Stimulated activated CD8-positive, alpha-beta memory T cell treated with anti-CD3 and anti-CD28 coated beads, Interleukin-7, amount 100 ng/mL, for 1 hour (primary cell): ENCODE results near the gene CDH8.
"Not testable (repeated sequence)": the region's sequence is repeated elsewhere in the genome, so short reads cannot be mapped to it uniquely, and the experiment has no call there.

Source experiments
- DNase-seq, 2 donors: peaks; one replicate each; pipeline ENCODE4 v3.0.0-alpha.2; 2020; ENCODE audit warnings: low read depth in 2 of 2

CDH8 gene

DNA sequence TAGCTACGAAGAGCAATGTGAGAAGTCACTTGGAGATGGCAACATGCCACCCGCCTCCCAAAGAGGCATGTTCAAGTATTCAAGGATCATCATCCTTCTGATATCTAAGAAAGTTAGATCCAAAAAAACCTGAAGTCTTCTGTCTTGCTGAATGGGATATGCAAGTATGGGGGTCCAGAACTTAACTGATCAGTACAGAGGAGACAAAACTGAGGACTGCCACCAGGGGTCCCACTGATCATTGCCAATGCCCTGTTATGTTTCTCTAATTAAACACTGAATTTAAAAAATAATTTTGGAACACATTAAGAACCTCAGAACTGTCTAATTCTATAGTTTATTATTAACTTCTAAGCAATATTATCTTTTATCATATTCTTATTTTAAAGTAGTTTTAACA, 99.7 kb downstream of the CDH8 start:
- no peak for DNase-seq

DNA sequence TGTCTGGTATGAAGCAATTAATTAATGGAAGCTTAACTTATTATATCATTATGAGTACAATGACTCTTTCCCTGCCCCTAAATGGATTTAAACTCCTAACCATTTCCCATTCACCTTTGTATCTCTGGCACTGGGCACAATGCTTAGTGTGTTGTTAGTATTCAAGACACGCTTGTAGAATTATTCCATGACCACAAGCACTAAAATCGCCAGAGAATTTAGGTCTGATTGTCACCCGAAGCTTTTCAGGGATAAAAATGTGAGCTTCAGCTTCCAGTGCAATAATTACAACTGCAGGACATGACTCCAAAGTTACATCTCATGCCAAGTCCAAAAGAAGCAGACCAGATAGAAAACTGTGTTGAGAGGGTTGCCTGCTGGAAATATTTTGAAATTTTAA, 101.6 kb downstream of the CDH8 start:
- no peak for DNase-seq

DNA sequence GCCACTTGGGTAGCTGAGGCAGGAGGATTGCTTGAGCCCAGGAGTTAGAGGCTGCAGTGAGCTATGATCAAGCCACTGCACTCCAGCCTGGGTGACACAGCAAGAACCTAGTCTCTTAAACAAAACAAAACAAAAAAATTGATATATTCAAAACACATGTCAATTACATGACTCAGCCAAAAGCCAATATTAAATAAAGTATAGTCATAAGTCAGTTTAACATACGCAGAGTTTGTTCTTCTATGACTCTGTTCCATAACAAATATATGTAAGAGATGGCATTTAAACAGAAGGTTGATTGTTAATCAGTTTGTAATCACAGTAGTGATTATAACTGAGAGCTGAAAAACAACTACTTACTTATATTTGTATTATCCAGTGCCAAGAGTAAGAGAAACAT, 106.5 kb downstream of the CDH8 start:
- no peak for DNase-seq

DNA sequence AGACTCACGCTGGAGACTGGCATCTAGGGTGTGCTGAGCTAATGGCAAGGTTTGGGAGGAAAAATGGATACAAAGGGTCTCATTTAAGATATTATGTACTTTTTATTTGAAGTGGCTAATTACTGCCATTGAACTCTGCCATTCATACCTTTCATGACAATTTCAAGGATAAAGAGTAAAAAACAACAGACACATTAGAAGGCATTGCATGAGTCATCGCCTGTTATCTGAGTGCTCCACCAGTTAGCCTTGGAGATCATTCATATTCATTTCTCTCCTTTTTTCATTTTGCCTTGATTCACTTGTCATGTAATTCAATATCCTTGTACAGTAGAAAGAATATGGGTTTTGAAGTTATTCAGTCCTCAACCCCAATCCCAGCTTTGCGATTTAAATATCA, 109.5 kb downstream of the CDH8 start:
- DNase-seq, result no peak

DNA sequence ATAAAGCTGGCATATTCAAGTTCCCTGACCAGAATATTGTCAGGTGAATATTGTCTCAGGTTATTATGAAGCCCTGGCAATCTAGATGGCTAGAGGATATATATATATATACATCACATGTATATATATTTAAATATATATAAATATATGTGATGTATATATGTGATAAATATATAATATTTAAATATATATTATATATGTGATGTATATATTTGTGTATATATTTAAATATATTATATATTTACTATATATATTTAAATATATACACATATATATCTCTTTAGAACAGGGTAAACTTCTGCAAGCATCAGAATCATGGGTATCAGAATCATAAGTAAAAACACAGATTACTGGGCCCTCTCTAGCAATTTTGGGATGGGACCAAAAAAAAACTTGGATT, 112.6 kb downstream of the CDH8 start:
- DNase-seq, result no peak

DNA sequence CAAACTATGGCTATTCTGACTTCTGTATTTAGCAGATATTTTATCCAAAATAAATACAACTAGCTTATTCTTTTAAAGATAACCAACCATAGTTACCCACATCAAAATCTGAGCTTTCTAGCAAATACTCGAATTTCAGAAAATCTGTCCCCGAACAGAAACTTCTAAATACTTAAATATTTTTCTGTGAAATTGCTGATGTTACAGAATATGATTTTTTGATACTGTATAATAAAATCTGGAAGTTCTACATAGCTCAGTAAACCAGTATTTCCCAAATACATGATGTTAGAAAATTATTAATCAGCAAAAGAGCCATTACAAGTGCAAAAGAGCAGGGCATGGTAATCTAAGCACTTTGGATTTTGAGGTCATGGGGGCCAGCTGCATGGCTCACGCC, 114.9 kb downstream of the CDH8 start:
- DNase-seq, result no peak

DNA sequence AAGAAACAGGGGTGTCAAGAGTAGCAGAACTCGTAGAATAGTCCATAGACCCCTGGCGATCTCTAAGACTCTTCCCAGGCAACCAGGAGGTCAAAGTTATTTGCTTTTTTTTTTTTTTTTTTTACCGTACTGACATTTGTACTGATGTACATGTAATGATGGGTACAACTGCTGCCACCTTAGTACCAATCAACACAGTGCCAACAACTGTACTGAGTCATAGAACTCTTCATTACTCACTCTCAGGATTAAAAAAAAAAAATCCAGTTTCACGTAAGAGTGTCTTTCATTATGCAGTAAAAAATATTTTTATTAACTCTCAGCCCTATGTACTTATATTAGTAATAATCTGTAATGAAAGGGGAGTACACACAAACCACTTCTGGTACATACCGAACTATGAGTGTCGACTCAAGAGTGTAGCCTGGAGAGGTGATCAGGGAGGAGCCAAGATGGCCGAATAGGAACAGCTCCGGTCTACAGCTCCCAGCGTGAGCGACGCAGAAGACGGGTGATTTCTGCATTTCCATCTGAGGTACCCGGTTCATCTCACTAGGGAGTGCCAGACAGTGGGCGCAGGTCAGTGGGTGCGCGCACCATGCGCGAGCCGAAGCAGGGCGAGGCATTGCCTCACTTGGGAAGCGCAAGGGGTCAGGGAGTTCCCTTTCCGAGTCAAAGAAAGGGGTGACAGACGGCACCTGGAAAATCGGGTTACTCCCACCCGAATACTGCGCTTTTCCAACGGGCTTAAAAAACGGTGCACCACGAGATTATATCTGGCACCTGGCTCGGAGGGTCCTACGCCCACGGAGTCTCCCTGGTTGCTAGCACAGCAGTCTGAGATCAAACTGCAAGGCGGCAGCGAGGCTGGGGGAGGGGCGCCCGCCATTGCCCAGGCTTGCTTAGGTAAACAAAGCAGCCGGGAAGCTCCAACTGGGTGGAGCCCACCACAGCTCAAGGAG, 118.1 kb downstream of the CDH8 start:
- DNase-seq, result not testable (repeated sequence)

DNA sequence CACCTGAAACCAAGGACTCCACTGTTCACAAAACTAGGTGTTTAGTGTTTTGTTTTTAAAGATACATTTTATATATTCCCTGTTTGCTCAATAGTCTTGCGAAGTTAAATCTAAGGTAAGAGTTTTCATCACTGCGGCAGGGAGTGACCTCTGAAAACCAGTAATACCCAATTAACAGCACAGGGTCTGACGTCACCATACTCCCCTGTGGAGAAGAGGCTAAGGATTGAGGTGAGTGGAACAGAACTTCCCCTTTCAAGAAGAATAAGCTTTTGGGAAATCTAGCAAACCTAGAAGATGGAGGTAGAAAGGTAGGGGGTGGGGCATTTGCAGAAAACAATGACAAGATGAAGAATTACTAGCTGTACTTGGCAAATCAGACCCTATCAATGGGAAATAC, 120.7 kb downstream of the CDH8 start:
- no peak for DNase-seq

DNA sequence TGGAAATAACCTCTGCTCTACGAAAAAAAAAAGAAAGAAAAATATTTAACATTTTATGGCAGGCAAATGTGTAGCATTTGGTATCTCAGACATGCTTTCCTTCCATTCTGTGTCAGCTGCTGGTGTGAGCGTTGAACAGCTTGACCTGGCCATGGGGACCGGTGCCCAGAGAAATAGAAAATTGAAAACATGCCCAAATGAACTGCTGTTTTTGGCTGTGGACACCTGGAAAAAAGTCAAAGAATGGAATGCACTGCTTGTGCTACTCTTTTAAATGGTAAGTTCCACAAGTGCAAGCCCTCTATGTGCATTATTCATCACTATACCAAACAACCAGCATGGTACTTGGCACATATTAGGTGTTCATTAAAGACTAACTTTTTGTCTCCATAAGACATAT, 127.2 kb downstream of the CDH8 start:
- DNase-seq, result no peak

DNA sequence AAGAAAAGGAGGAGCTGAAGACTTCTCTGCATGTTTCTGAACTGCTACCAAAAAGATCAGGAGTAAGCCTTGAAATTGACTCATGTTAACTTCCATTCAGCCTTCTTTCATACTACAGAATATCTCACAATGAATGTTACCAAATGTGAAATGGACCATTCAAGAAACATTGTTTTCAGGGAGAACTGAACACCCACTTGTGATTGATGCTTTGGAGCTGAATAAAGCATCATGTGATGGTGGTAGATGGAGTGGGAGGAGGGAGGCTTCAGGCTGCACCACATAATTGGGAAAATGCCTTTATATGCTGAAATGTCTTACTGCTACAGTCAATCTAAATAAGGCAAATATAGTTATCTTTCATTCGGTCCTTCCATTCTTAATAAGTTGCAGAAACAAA, 127.8 kb downstream of the CDH8 start:
- no peak for DNase-seq

DNA sequence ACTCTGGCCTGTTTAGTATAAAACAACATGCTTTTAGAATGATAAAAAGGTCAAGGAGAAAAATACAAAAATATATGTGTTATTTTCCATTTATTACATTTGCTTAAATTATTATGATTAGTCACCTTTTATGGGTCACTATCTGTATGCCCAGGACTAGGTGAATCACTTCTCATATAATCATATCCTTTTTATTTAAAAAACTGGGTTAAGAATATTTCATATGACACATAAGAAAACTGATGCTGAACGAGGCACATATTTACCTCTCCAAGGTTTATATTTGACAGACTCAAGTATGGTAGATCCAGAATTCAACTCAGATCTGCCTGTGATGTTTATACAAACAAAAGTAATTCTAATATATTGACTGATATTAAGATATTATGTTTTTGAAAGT, 134.5 kb downstream of the CDH8 start:
- DNase-seq, result no peak

DNA sequence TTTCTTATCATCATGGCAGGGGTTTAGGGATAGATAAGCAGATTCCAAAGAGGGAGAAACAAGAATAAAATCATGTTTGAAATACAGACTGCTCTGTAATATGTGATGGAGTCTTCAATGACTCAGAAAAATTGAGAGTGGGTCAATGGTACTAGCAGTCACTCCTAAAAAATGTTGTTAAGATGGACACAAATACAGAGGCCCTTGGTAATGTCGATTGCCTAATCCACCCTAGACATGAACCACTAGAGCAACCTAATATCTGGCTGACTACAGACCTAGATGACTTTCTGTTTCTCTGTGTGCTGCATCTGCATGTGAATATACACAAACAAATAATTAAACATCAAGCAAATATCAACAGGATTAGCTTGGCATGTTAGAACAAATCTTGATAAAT, 135.8 kb downstream of the CDH8 start:
- no peak for DNase-seq

DNA sequence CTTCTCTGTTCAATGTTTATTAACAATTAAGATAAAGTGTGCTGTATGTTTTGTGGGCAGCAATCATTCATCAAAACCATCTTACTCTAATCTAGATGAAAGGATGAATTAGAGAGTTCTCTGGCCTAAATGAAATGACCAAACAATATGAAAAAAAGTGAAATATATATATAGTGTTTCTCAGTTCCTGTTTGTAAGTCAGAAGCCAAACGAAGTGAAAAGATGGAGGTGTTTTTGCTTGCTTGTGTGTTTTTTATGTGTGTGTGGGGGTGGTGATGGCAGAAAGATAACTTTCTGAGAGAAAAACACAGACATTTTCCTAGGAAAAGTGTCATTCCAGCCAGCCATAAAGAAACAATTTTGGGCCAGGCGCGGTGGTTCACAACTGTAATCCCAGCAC, 138.6 kb downstream of the CDH8 start:
- no peak for DNase-seq

DNA sequence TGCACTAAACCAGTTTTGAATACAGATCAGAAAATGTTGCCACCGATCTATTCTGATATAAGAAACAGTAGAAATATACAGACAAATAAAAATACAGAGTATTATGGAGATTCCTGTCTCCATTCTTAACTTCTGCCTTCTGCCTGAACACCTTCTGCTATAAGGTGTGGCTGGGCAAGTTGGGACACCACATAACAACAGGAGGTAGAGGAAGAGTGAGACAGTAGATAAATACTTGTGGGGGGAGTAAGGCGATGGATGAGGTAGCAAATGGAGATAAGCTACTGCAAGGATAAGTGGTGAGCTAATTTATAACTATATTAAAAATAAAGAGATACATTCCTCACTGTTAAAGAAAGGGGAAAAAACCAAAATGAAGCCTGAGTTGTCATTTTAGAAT, 143.7 kb downstream of the CDH8 start:
- no peak for DNase-seq

DNA sequence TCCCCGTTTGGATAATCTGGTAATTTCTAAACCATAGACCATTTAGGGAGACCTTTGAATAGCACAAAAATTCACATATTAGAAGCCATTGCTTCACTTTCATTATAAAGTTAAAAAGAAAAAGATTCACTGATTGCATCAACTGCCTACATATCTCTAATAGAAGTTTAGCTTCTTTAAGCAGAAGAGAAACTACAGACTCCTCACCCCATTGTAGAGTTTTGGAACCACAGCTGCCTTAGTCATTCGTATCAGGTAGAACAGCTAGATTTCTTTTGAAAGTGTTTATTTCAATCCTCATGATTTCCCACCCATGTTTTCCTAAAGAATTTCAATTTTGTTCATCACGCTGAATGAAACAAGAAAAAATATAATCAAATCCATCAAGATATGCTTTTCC, 144.8 kb downstream of the CDH8 start:
- no peak for DNase-seq

DNA sequence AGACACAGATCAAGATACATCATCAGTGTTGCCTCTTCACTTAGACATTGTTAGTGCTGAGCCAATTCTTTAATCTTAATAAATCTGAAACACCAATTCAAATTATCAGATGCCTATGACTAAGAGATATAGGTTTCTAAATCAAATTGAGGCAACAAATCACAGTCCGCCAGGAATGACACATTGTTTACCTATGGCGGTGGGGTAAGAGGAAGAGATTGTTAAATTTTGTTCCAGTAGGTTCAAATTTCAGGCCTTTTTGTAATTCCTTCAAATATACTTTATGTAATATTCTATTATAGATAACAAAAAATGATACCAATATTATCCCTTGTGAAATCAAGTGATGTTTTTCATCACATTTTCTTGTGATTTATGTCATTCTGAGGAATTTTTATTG, 145.9 kb downstream of the CDH8 start:
- DNase-seq, result no peak

DNA sequence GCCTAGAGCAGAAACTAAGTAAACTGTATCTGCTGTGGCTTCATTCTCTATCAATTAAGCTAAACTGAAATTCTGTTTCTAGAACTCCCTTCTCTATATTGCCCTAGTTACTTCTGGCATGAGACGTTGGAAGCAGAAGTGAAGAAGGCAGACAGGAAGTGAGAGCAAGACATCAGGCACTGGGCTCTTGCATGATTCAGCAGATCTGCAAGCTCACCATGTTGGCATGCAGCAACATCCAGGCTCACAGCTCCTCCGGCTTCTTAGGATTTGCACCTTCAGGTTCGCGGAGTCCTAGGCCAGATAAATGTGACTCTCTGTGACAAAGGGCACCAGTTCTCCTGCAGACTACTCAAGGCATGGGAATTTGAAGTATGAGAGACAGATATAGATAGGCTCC, 148.3 kb downstream of the CDH8 start:
- no peak for DNase-seq

DNA sequence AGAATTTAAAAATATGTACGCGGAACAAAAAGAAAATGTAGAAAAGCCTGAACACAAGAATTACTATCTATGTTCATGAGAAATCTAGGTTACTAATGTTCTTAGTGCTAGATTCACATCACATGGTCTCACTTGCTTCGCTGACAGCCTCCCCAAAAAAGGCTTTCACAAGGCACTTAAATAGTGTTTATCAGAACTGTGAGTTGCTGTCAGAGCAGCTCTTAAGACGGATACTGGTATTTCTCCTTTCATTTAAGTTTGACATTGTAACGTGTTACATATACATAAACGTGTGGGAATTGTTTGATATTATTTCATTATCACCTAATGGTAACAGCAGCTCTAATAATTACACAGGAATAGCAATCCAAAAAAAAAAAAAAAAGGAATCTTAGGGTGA, 150.9 kb downstream of the CDH8 start:
- DNase-seq, result no peak

DNA sequence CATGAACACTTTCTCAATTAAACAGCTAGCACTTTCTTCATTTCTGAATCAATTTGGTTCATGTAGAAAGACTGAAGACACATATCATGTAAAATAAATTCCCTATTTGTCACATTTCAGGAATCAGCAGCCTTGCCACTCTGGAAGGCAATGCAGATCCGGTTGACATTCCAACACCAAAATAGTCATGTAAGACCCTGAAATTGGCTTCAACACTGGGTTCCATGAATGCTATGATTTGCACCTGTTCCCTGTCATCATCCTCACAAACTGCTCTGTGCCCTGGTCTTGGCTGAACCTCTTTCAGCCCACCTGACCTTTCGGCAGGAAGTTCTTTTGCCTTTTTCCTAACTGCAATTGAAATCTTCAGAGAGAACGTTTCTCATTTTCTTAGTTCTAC, 156.9 kb downstream of the CDH8 start:
- no peak for DNase-seq

DNA sequence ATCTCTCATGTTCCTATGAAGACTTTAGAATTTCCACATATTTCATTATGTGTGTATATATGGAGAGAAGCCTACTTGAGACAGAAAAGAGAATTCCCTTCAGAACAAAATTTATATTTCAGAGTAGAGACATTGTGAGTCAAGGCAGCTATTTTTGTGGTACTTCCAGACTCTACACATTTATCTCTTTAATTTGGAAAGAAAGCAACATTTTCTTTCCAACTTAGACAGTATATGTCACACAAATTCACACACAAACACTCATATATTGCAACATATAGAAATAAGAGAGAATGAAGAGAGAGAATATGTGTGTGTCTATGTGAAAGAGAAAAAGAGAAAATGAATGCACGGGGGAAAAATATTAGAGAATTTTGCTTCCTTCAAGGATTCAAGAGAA, 158.8 kb downstream of the CDH8 start:
- no peak for DNase-seq

DNA sequence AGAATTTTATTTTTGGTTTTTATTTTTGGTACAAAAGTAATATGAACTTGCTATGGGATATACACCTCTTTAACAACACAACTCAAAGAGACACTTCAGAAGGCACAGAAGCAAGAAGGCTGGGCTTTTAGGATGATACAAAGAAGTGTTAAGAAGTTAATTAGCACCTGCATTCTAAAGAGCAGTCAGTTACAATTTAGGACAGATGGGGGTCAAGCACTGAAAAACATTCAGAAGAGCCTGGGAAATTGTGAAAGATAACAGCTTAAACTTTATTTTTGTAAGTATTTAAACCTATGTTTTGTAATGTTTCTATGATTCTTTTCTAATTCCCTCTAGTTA, 163.5 kb downstream of the CDH8 start:
- no peak for DNase-seq

DNA sequence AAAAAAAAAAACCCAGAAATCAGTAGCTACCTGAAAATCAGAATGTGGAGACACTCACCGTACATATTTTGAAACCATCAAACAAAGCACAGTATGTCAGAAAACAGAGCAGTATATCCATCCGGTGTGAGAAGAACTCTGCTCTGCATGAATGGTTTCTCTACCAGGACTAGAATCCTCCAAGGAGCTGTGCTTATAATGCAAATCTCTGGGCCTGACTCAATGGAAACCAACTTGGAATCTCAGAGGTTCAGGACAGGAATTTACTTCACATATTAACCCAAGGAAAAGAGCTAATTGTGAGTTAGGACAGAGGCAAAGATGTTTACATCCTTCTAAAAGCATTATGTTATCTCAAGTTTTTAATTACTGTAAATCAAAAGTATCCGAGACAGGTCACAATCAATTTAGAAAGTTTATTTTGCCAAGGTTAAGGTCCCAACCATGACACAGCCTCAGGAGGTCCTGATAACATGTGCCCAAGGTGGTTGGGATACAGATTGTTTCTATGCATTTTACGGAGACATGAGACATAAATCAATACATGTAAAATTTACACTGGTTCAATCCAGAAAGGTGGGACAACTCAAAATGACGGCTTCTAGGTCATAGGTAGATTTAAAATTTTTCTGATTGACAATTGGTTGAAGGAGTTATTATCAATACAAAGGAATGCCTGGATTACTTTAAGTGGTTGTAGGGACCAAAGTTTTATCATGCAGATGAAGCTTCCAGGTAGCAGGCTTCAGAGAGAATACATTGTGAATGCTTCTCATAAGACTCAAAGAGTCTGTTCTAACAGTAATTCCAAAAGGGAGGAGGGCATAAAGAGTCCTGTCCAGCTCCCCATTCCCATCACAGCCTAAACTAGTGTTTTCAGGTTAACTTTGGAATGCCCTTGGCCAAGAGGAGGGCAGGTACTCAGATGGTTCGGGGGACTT, 164.1 kb downstream of the CDH8 start:
- no peak for DNase-seq
